ENCODE measurements around the gene GRSF1.

DNA sequence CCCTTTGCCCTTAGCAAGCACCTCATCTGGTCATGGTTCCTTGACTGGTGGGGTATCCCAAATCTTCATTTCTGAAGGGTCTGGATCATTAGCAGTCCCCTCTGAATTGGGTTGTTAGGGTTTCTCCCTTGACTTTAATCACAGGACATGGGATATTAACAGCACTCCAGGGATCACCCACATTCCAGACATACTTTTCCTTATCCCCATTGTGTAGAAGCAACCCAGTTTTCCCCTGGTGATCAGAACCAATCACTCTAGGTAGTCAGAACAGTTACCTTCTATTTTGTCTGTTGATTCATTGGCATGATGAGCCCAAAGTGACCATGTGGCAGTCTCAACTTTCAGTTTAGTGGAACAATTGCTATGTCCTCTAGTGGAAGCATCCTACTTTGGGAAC, 29.1 kb upstream of the GRSF1 start:
- TF ChIP-seq, protein P1, sequence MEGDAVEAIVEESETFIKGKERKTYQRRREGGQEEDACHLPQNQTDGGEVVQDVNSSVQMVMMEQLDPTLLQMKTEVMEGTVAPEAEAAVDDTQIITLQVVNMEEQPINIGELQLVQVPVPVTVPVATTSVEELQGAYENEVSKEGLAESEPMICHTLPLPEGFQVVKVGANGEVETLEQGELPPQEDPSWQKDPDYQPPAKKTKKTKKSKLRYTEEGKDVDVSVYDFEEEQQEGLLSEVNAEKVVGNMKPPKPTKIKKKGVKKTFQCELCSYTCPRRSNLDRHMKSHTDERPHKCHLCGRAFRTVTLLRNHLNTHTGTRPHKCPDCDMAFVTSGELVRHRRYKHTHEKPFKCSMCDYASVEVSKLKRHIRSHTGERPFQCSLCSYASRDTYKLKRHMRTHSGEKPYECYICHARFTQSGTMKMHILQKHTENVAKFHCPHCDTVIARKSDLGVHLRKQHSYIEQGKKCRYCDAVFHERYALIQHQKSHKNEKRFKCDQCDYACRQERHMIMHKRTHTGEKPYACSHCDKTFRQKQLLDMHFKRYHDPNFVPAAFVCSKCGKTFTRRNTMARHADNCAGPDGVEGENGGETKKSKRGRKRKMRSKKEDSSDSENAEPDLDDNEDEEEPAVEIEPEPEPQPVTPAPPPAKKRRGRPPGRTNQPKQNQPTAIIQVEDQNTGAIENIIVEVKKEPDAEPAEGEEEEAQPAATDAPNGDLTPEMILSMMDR (conservative IDR thresholded peaks at IDR 0.05; ENCODE audit: low read length), result no peak
- no peak for TF ChIP-seq EZH2phosphoT487 (IDR thresholded peaks at IDR 0.05; ENCODE audit: borderline replicate concordance, low read depth, low read length)
